Small intestine (tissue), 7 donors: ENCODE data around the gene BOD1. TPM values are rescaled to one million over a fixed set of nuclear protein-coding genes. Genes with fewer than 3 reads are reported as not detected.

Source experiments
- DNase-seq, 2 donors: peaks; one replicate each; pipeline versions ENCODE4 v3.0.0 to v3.0.0-alpha.2; 2013
- FAIRE-seq: peaks from 2 replicates; lab custom pipeline; 2012; peaks lifted over from hg19 to GRCh38; lab: Jason Lieb, UNC
- H3K27ac ChIP-seq, 3 donors: one replicate each; pipeline ENCODE4 v1.5.1; 2013; ENCODE audit warnings: low read length in 2 of 3, mild to moderate bottlenecking in 2 of 3, control low read depth in 1 of 3, inconsistent platforms in 1 of 3, low read depth in 1 of 3, moderate library complexity in 1 of 3
- H3K27me3 ChIP-seq, 3 donors: one replicate each; pipeline ENCODE4 v1.6.1; 2013; ENCODE audit warnings: low read length in 3 of 3, inconsistent platforms in 1 of 3; ENCODE audit not compliant: control insufficient read depth in 3 of 3, insufficient read depth in 3 of 3
- H3K36me3 ChIP-seq, 3 donors: one replicate each; pipeline ENCODE4 v1.6.1; 2013; ENCODE audit warnings: low read length in 3 of 3, inconsistent platforms in 1 of 3, low read depth in 1 of 3, mild to moderate bottlenecking in 1 of 3, moderate library complexity in 1 of 3; ENCODE audit not compliant: control insufficient read depth in 3 of 3, insufficient read depth in 2 of 3
- H3K4me1 ChIP-seq, 3 donors: one replicate each; pipeline ENCODE4 v1.6.1; 2013; ENCODE audit warnings: low read length in 2 of 3, inconsistent platforms in 1 of 3, low read depth in 1 of 3, mild to moderate bottlenecking in 1 of 3, moderate library complexity in 1 of 3; ENCODE audit not compliant: control insufficient read depth in 3 of 3, insufficient read depth in 2 of 3
- H3K4me3 ChIP-seq, 3 donors: one replicate each; pipeline ENCODE4 v1.5.1; 2013; ENCODE audit warnings: low read length in 3 of 3, control low read depth in 1 of 3, inconsistent platforms in 1 of 3, low read depth in 1 of 3, mild to moderate bottlenecking in 1 of 3, moderate library complexity in 1 of 3
- H3K9me3 ChIP-seq, 2 donors: one replicate each; pipeline ENCODE4 v1.6.1; 2013; ENCODE audit warnings: low read depth in 1 of 2, low read length in 1 of 2; ENCODE audit not compliant: control insufficient read depth in 2 of 2, insufficient read depth in 1 of 2
- WGBS, 3 donors: extraction: QIAGEN DNeasy Blood & Tissue Kit; methylation state at CpG; one replicate each; pipeline ENCODE4 v1.1.7; 2013; 5-methylcytosine and 5-hydroxymethylcytosine counted together
- polyA plus RNA-seq, 4 donors: library from polyadenylated mRNA; stranded (reverse) in 3 of 4; unstranded in 1 of 4; fragments of 200-250 nt in 3 of 4; fragments of 120-200 nt in 1 of 4; gene quantifications; one replicate each; pipeline versions ENCODE4 v1.2.1 to v1.2.3, GENCODE V29; 2013
- donor health status: healthy with polysubstance abuse.
- donor health status: control.
- donor health status: control.
- donor health status: Bipolar disorder and iron deficiency.
- donor health status: healthy.

BOD1 gene
- polyA plus RNA-seq, 4 donors, result 22.4 to 76.7 (median 36.6) TPM

DNA sequence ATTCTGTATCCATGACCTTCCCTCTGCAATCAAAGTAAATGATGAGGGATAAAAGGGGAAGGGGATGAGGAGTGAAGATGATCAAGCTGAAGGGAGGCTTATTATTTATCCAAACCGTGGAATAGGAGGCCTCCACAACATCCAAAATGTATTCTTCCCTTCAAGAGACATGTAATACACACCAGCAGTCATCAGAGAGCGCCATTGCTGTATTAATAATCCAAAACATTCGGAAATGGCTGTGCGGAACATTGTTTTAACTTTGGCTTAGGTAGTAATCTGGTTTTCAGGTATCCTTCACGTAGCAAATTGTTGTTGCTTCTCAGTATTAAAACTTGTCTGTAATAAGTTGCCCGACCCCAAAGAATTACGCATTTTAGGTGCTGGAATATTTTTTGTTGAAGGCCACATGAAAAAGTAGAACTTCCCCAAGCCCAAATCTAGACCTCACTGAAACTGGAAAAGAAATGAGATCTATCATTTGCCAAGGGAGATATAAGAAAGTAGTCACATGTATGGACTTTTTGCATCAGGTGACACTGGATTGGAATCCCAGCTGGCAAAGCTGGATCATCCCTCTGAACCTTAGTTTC lies 2.6 kb upstream of the BOD1 start:
- Histone ChIP-seq H3K27ac (no peak overlapping the region), H3K4me1 (peaks cover 6 to 23% (median 11%) of the 10 kb centered on the region in 3 donors), H3K27me3 (no peaks in the 10 kb centered on the region), H3K36me3 (no peaks in the 10 kb centered on the region), H3K4me3 (no peak overlapping the region), H3K9me3 (no peaks in the 10 kb centered on the region)
- 17 to 19% (median 17%) methylated on average over 7 of the region's 7 CpGs for WGBS, 3 donors
- FAIRE-seq, result no peak
- peak; percentile 70 to 71 for DNase-seq

DNA sequence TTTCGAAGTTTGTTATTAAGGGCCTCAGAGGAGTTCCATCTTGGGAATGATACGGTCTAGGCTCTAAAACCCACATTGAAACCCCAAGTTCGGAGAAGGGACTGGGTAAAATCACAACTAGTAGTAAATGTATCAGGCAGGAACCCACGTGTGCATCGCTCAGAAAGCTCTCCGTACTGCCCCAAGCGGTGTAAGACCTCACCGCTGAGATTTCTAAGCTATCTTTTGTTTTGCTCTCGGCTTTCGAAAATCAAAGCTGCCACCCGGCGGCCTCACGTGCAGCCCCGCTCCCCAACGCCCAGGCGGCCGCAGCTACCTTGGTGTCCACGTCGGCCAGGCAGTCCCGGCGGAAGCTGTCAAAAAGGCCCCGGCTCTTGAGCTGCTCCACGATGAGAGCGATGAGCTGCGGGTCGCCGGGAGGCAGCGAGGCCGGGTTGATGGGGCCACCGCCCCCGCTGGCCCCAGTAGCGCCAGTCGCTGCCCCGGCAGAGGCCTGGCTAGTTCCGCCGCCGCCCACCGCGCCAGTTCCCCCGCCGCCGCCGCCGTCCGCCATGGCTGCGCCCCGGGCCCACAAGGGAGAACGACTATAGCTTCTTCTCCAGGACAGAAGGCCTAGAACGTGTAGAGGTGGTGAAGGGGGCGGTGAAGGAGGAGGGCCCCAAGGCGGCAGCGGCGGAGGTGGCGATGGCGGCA lies 420 bp downstream of the BOD1 start:
- Histone ChIP-seq H3K27me3 (no peaks in the 10 kb centered on the region), H3K4me3 (peak overlapping the region; percentile 79 to 96 (median 83)), H3K9me3 (no peaks in the 10 kb centered on the region), H3K4me1 (peaks cover 6 to 14% (median 11%) of the 10 kb centered on the region in 3 donors), H3K36me3 (peaks cover 0 to 12% (median 4%) of the 10 kb centered on the region in 3 donors), H3K27ac (peak overlapping the region; percentile 62 to 93 (median 82))
- FAIRE-seq (no peak), DNase-seq (peak; percentile 78 to 88)
- 0% methylated on average over 40 to 55 of the region's 55 CpGs for WGBS, 3 donors

DNA sequence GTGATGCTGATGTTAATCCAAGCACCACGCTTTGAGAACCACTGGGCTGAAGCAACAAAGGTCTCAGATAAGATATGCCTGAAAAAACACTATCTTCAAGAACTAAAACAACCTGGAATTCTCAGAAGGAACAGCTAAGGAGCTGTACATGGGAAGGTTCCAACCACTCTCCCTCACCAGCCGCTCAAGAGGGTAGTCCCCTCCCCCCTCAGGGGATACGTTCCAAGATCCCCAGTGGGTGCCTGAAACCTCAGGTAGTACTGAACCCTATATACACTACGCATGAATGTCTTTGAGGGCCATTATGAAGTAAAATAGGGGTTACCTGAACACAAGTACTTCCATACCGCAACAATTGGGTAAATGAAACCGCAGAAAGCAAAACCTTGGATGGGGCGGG lies 1.9 kb downstream of the BOD1 start:
- no peak overlapping the region for H3K27ac ChIP-seq
- H3K4me1 ChIP-seq, result peaks cover 6 to 14% (median 11%) of the 10 kb centered on the region in 3 donors
- FAIRE-seq (no peak), DNase-seq (no peak)
- no peaks in the 10 kb centered on the region for H3K27me3 ChIP-seq
- H3K36me3 ChIP-seq, result peaks cover under 1 to 17% (median 6%) of the 10 kb centered on the region in 3 donors
- no peaks in the 10 kb centered on the region for H3K9me3 ChIP-seq
- H3K4me3 ChIP-seq, result no peak overlapping the region
- 83 to 90% (median 86%) methylated on average over 7 of the region's 7 CpGs for WGBS, 3 donors

DNA sequence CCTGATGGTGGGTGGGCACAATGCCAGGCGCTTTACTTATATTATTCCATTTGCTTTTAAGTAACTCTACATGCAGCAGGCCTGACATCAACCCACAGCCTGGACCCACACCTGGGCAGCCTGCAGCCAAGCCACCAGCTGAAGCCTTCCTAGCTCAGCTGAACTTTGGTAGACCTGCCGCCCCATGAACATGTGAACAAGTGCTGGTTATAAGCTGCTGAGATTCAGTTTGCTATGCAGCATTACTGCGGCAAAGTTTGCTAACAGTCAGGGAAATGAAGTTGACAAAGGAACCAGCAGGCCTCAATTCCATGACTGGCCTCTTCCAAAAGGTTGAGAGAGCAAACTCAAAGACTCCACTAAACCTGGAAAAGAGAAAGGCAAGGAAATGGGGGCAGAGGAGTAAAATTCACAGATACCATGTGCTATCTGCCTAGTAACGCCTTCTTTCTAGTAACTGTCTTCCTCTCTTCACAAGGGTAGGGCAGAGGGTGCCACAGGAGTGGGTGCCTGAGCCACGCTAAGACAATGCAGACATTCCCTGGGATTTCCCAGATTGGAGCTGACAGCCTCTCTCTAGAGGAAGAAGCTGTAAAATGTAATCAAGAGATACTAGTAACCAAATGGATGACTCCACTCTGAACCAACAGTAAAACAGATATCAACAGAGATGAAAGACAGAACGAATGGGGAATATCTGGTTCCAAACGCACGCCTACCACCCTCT lies 2.9 kb downstream of the BOD1 start:
- peaks cover 5 to 20% (median 6%) of the 10 kb centered on the region in 3 donors for H3K36me3 ChIP-seq
- FAIRE-seq, result no peak
- no peak for DNase-seq
- peaks cover 6 to 14% (median 11%) of the 10 kb centered on the region in 3 donors for H3K4me1 ChIP-seq
- no peak overlapping the region for H3K4me3 ChIP-seq
- H3K27ac ChIP-seq, result no peak overlapping the region
- 73 to 83% (median 82%) methylated on average over 8 of the region's 8 CpGs for WGBS, 3 donors
- no peaks in the 10 kb centered on the region for H3K27me3 ChIP-seq
- H3K9me3 ChIP-seq, result no peaks in the 10 kb centered on the region

DNA sequence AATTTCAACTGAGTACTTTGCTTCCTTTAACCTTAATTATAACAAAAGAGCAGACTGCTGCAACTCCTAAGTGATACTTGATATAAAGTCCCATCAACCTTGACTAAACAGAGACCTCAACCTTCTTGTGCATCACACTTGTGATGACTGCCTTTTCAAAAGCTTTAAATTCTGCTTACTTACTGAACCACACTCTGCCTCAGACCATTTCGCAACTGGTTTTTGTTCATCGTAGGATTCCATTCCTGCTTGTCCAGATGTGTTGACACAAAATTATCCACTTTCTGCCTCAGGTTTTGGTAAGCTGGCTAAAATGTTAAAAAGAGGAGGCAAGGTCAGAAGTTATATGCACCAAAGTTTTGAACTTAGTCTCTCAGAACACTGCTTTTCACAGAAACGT lies 3.5 kb downstream of the BOD1 start:
- no peak overlapping the region for H3K27ac ChIP-seq
- H3K27me3 ChIP-seq, result no peaks in the 10 kb centered on the region
- H3K36me3 ChIP-seq, result peaks cover 6 to 21% (median 6%) of the 10 kb centered on the region in 3 donors
- DNase-seq, result no peak
- no peak for FAIRE-seq
- H3K4me1 ChIP-seq, result peaks cover 6 to 14% (median 11%) of the 10 kb centered on the region in 3 donors
- H3K9me3 ChIP-seq, result no peaks in the 10 kb centered on the region
- WGBS, 3 donors, result 69 to 74% (median 72%) methylated on average over 3 of the region's 3 CpGs
- no peak overlapping the region for H3K4me3 ChIP-seq

DNA sequence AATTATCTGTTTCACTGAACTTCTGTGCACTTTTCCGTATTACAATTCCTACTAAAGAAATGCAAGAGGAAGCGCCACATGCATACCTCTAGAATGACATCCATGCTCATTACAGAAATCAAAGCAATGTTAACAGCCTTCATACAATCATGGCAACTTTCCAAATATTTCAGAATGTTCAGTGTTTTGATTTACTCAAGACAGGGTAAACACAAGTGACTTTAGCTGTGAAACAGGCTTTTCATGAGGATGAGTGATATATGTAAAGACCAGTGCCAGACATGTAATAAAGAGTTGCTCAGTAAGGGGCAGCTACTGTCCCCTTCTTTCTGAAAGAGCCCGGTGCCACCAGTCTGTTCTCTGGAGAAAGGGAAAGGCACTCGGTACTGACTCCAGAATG lies 4.7 kb downstream of the BOD1 start:
- H3K4me1 ChIP-seq, result peaks cover 6 to 14% (median 11%) of the 10 kb centered on the region in 3 donors
- H3K36me3 ChIP-seq, result peaks cover 6 to 30% (median 12%) of the 10 kb centered on the region in 3 donors
- DNase-seq, result no peak
- no peaks in the 10 kb centered on the region for H3K27me3 ChIP-seq
- FAIRE-seq, result no peak
- H3K4me3 ChIP-seq, result no peak overlapping the region
- H3K9me3 ChIP-seq, result no peaks in the 10 kb centered on the region
- H3K27ac ChIP-seq, result no peak overlapping the region
- WGBS, 3 donors, result 81 to 91% (median 87%) methylated on average over 4 of the region's 4 CpGs

DNA sequence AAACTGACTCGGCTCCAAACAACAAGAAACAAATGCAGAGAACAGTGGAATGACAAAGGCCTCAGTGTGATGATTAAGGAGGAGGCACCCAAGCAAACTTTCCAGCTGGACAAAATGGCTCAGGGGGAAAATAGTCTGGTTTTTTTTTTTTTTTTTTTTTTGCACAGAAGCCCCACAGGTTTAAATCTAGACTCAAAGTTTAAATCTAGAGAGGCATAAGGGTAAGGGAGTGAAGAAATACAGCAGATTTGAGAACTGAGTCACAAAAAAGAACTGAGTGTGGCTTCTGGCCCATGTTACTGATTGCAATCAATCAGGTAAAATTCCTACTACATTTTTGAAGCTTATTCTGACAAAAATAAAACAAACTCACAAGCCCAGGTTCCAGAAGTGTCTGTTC lies 12.3 kb downstream of the BOD1 start:
- Histone ChIP-seq H3K4me3 (no peak overlapping the region), H3K4me1 (no peaks in the 10 kb centered on the region), H3K36me3 (peaks cover 0 to 21% (median 15%) of the 10 kb centered on the region in 3 donors), H3K27ac (no peak overlapping the region), H3K9me3 (no peaks in the 10 kb centered on the region), H3K27me3 (no peaks in the 10 kb centered on the region)
- no peak for DNase-seq
- no peak for FAIRE-seq
- 93 to 97% (median 97%) methylated on average over 1 of the region's 1 CpG for WGBS, 3 donors

DNA sequence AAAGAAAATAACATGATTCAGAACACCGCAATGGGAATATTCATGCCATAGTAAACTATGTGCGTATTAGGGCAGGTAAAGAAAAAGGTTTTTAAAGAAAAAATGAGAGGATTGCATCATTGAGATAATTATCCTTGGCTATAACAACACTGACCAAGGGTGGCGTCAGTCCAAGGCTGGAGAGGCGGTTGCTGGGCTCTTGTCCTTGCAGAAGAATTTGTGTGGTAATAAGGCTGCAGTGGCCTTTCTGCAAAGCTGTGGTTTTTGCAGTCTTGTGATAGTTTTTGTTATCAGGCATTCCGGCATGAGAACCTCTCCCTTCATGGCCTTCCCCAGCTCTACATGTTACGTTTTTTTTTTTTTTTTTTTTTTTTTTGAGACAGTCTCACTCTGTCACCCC lies 14.0 kb downstream of the BOD1 start:
- no peak overlapping the region for H3K4me3 ChIP-seq
- no peaks in the 10 kb centered on the region for H3K9me3 ChIP-seq
- 67 to 93% (median 87%) methylated on average over 5 to 6 of the region's 6 CpGs for WGBS, 3 donors
- FAIRE-seq, result no peak
- no peaks in the 10 kb centered on the region for H3K4me1 ChIP-seq
- DNase-seq, result no peak
- no peaks in the 10 kb centered on the region for H3K27me3 ChIP-seq
- peaks cover 0 to 19% (median 13%) of the 10 kb centered on the region in 3 donors for H3K36me3 ChIP-seq
- no peak overlapping the region for H3K27ac ChIP-seq
